HepG2 (cell line): ENCODE measurements around the gene ZNF22. TPM values are rescaled to one million over a fixed set of nuclear protein-coding genes. Genes with fewer than 3 reads are reported as not detected.

Source experiments
- ATF6 ChIP-seq: sonication (generic); formaldehyde crosslinking; conservative IDR thresholded peaks from 2 replicates; pipeline ENCODE4 v1.4.0; 2020; ENCODE audit warnings: missing genetic modification reagents
- BCL3 ChIP-seq: sonication (generic); formaldehyde crosslinking; IDR thresholded peaks from 2 replicates; pipeline ENCODE4 v1.5.1; 2020; ENCODE audit warnings: mild to moderate bottlenecking, missing genetic modification reagents, moderate library complexity
- BHLHE40 ChIP-seq: IDR thresholded peaks from 2 replicates; pipeline ENCODE4 v1.6.1; 2011; ENCODE audit warnings: low read length, improper control_type of control experiment
- FOSL1 ChIP-seq: sonication (generic); formaldehyde crosslinking; IDR thresholded peaks from 2 replicates; pipeline ENCODE4 v1.9.0; 2021; ENCODE audit warnings: missing genetic modification reagents, borderline replicate concordance
- GATAD1 ChIP-seq: IDR thresholded peaks from 2 replicates; pipeline ENCODE4 v1.6.1; 2016; ENCODE audit warnings: missing genetic modification reagents, missing compliant biosample characterization
- HES4 ChIP-seq: sonication (generic); formaldehyde crosslinking; IDR thresholded peaks from 2 replicates; pipeline ENCODE4 v1.9.0; 2021; ENCODE audit warnings: mild to moderate bottlenecking, missing genetic modification reagents, borderline replicate concordance
- HNF4G ChIP-seq, 2 experiments: sonication (generic) in 1 of 2; formaldehyde crosslinking in 1 of 2; IDR thresholded peaks; 2 replicates each; pipeline versions ENCODE4 v1.4.0 to v1.6.1; 2011 to 2020; ENCODE audit warnings: borderline replicate concordance in 2 of 2, low read depth in 2 of 2, mild to moderate bottlenecking in 2 of 2, low read length in 1 of 2, missing genetic modification reagents in 1 of 2, moderate library complexity in 1 of 2
- IKZF5 ChIP-seq: IDR thresholded peaks from 2 replicates; pipeline ENCODE4 v1.6.1; 2018; ENCODE audit warnings: missing genetic modification reagents, mild to moderate bottlenecking, missing compliant biosample characterization
- NR1H2 ChIP-seq: sonication (generic); formaldehyde crosslinking; IDR thresholded peaks from 2 replicates; pipeline ENCODE4 v1.8.1; 2022; ENCODE audit warnings: low read depth, missing genetic modification reagents, borderline replicate concordance
- PHF21A ChIP-seq: sonication (generic); formaldehyde crosslinking; IDR thresholded peaks from 2 replicates; pipeline ENCODE4 v1.5.0; 2020; ENCODE audit warnings: mild to moderate bottlenecking, missing genetic modification reagents
- RNF2 ChIP-seq: fragments of 450-650 bp; conservative IDR thresholded peaks from 2 replicates; pipeline ENCODE4 v1.6.1; 2016; ENCODE audit warnings: low read depth
- SMARCE1 ChIP-seq: fragments of 450-650 bp; IDR thresholded peaks from 2 replicates; pipeline ENCODE4 v1.6.1; 2017; ENCODE audit warnings: borderline replicate concordance
- TAF1 ChIP-seq: sonication (generic); formaldehyde crosslinking; IDR thresholded peaks from 2 replicates; pipeline ENCODE4 v1.4.0; 2020; ENCODE audit warnings: missing genetic modification reagents
- ZFP90 ChIP-seq: sonication (generic); formaldehyde crosslinking; IDR thresholded peaks from 2 replicates; pipeline ENCODE4 v1.8.0; 2022; ENCODE audit warnings: missing genetic modification reagents, mild to moderate bottlenecking, inconsistent platforms, borderline replicate concordance
- ZNF224 ChIP-seq: sonication (generic); formaldehyde crosslinking; IDR thresholded peaks from 2 replicates; pipeline ENCODE4 v1.5.0; 2020; ENCODE audit warnings: mild to moderate bottlenecking, missing genetic modification reagents
- ZNF432 ChIP-seq: sonication (generic); formaldehyde crosslinking; IDR thresholded peaks from 2 replicates; pipeline ENCODE4 v1.5.0; 2020; ENCODE audit warnings: missing genetic modification reagents, mild to moderate bottlenecking, borderline replicate concordance
- ZNF569 ChIP-seq: sonication (generic); formaldehyde crosslinking; IDR thresholded peaks from 2 replicates; pipeline ENCODE4 v1.5.0; 2020; ENCODE audit warnings: mild to moderate bottlenecking, missing genetic modification reagents, moderate library complexity, borderline replicate concordance
- ZNF883 ChIP-seq: sonication (generic); formaldehyde crosslinking; IDR thresholded peaks from 2 replicates; pipeline ENCODE4 v1.5.1; 2020; ENCODE audit warnings: mild to moderate bottlenecking, missing genetic modification reagents; ENCODE audit errors: not compliant biosample characterization
- ZSCAN29 ChIP-seq: sonication (generic); formaldehyde crosslinking; conservative IDR thresholded peaks from 2 replicates; pipeline ENCODE4 v1.4.0; 2020; ENCODE audit warnings: mild to moderate bottlenecking, missing genetic modification reagents
- polyA plus RNA-seq, 8 experiments: library from polyadenylated mRNA; depleted of rRNA in 3 of 8; stranded (reverse) in 7 of 8; unstranded in 1 of 8; fragments of >200 nt; fragmentation: Illumina TruSeq in 4 of 8; extraction: Trizol in 4 of 8; gene quantifications; 2 replicates each; pipeline versions ENCODE4 v1.2.1 to v1.2.3, GENCODE V29; 2011 to 2016; ENCODE audit warnings: low read depth in 4 of 8, missing spikeins in 1 of 8, mixed read lengths in 1 of 8; ENCODE audit not compliant: insufficient read depth in 1 of 8
- total RNA-seq, 5 experiments: library from RNA; depleted of rRNA; stranded (reverse); fragments of >200 nt; fragmentation: Illumina TruSeq; extraction: Trizol; gene quantifications; 2 replicates each; pipeline ENCODE4 v1.2.3, GENCODE V29; 2016; ENCODE audit warnings: low read depth in 1 of 5
- TF ChIP-seq, protein P1 (sequence below): sonication (generic); formaldehyde crosslinking; IDR thresholded peaks from 2 replicates; pipeline ENCODE4 v1.8.1; 2023; ENCODE audit warnings: mild to moderate bottlenecking, missing genetic modification reagents
- TF ChIP-seq, protein P2 (sequence below): IDR thresholded peaks from 2 replicates; pipeline ENCODE4 v1.6.1; 2016; ENCODE audit warnings: control low read depth

ZNF22 gene
- total and polyA plus RNA-seq, 2 of the 13 experiments (the other 11 are each of a cell fraction or from before 2014, with no cell fraction given): 0.40 to 1.3 TPM

- TF ChIP-seq PHF21A (CRISPR knock-in tag) (peak; percentile 61), ATF6 (no peak), ZNF224 (no peak), SMARCE1 (no peak), RNF2 (no peak), GATAD1 (CRISPR knock-in tag) (no peak), ZNF883 (CRISPR knock-in tag) (no peak), BHLHE40 (no peak), TAF1 (CRISPR knock-in tag) (no peak), FOSL1 (CRISPR knock-in tag) (no peak), HNF4G (IDR thresholded peaks at IDR 0.05; ENCODE audit: borderline replicate concordance, low read depth, low read length) (no peak), HNF4G (CRISPR knock-in tag; IDR thresholded peaks at IDR 0.05; ENCODE audit: borderline replicate concordance, low read depth) (no peak; the same call in 1 of the 2 replicates), NR1H2 (CRISPR knock-in tag) (0 out of 2 replicates have a peak, but pooled peaks have one; percentile 31), ZNF569 (CRISPR knock-in tag) (no peak), ZFP90 (CRISPR knock-in tag) (no peak), HES4 (no peak), ZNF432 (no peak), IKZF5 (CRISPR knock-in tag) (peak; percentile 48; the same call in 1 of the 2 replicates), BCL3 (CRISPR knock-in tag) (no peak), ZSCAN29 (no peak)
- TF ChIP-seq, protein P1, sequence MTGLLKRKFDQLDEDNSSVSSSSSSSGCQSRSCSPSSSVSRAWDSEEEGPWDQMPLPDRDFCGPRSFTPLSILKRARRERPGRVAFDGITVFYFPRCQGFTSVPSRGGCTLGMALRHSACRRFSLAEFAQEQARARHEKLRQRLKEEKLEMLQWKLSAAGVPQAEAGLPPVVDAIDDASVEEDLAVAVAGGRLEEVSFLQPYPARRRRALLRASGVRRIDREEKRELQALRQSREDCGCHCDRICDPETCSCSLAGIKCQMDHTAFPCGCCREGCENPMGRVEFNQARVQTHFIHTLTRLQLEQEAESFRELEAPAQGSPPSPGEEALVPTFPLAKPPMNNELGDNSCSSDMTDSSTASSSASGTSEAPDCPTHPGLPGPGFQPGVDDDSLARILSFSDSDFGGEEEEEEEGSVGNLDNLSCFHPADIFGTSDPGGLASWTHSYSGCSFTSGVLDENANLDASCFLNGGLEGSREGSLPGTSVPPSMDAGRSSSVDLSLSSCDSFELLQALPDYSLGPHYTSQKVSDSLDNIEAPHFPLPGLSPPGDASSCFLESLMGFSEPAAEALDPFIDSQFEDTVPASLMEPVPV (CRISPR knock-in tag): no peak
- TF ChIP-seq, protein P2, sequence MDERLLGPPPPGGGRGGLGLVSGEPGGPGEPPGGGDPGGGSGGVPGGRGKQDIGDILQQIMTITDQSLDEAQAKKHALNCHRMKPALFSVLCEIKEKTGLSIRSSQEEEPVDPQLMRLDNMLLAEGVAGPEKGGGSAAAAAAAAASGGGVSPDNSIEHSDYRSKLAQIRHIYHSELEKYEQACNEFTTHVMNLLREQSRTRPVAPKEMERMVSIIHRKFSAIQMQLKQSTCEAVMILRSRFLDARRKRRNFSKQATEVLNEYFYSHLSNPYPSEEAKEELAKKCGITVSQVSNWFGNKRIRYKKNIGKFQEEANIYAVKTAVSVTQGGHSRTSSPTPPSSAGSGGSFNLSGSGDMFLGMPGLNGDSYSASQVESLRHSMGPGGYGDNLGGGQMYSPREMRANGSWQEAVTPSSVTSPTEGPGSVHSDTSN (CRISPR knock-in tag): no peak
These were observed 25.9 kb upstream of the ZNF22 start (continued) for GRCh38 chr10:44974628-44975430.
